Thyroid gland (tissue), 4 donors: ENCODE measurements around the gene NFATC2IP.

Experiments
- POLR2A ChIP-seq, 2 donors: fragments of 450-650 bp; IDR thresholded peaks; one replicate each; pipeline ENCODE4 v1.6.1; 2017; ENCODE audit warnings: antibody characterized with exemption in 2 of 2, mild to moderate bottlenecking in 2 of 2, moderate library complexity in 1 of 2
- TF ChIP-seq, protein P1 (sequence below), 6 experiments: fragments of 200-600 bp in 3 of 6; fragments of 450-650 bp in 3 of 6; sonication (generic) in 3 of 6; IDR thresholded peaks; one replicate each; pipeline ENCODE4 v1.5.1; 2016 to 2019; ENCODE audit warnings: antibody characterized with exemption in 6 of 6, mild to moderate bottlenecking in 2 of 6, inconsistent platforms in 1 of 6, moderate library complexity in 1 of 6

DNA sequence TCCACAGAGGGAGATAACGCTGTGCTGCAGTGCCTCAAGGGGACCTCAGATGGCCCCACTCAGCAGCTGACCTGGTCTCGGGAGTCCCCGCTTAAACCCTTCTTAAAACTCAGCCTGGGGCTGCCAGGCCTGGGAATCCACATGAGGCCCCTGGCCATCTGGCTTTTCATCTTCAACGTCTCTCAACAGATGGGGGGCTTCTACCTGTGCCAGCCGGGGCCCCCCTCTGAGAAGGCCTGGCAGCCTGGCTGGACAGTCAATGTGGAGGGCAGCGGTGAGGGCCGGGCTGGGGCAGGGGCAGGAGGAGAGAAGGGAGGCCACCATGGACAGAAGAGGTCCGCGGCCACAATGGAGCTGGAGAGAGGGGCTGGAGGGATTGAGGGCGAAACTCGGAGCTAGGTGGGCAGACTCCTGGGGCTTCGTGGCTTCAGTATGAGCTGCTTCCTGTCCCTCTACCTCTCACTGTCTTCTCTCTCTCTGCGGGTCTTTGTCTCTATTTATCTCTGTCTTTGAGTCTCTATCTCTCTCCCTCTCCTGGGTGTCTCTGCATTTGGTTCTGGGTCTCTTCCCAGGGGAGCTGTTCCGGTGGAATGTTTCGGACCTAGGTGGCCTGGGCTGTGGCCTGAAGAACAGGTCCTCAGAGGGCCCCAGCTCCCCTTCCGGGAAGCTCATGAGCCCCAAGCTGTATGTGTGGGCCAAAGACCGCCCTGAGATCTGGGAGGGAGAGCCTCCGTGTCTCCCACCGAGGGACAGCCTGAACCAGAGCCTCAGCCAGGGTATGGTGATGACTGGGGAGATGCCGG is 18.2 kb upstream of the NFATC2IP start:
- TF ChIP-seq, protein P1, sequence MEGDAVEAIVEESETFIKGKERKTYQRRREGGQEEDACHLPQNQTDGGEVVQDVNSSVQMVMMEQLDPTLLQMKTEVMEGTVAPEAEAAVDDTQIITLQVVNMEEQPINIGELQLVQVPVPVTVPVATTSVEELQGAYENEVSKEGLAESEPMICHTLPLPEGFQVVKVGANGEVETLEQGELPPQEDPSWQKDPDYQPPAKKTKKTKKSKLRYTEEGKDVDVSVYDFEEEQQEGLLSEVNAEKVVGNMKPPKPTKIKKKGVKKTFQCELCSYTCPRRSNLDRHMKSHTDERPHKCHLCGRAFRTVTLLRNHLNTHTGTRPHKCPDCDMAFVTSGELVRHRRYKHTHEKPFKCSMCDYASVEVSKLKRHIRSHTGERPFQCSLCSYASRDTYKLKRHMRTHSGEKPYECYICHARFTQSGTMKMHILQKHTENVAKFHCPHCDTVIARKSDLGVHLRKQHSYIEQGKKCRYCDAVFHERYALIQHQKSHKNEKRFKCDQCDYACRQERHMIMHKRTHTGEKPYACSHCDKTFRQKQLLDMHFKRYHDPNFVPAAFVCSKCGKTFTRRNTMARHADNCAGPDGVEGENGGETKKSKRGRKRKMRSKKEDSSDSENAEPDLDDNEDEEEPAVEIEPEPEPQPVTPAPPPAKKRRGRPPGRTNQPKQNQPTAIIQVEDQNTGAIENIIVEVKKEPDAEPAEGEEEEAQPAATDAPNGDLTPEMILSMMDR (IDR thresholded peaks at IDR 0.05): no peak
- no peak for TF ChIP-seq POLR2A (IDR thresholded peaks at IDR 0.05)
